Activated T-cell treated with anti-CD3 and anti-CD28 coated beads, Interleukin-2, amount 50 U/mL, for 72 hours (primary cell): ENCODE measurements around the gene NHEJ1. TPM values are rescaled to one million over a fixed set of nuclear protein-coding genes. Genes with fewer than 3 reads are reported as not detected.

Source experiments
- total RNA-seq, 2 donors: library from RNA; stranded (reverse); gene quantifications; one replicate each; pipeline ENCODE4 v1.2.3, GENCODE V29; 2022

NHEJ1 gene
- total RNA-seq, 2 donors from 2014 or later, result 19.8 to 21.1 TPM

Other genes starting within 250 kb of the NHEJ1 start
- not detected for gene CDK5R2, start 201.1 kb downstream of the NHEJ1 start, total RNA-seq
- gene FEV, start 175.6 kb downstream of the NHEJ1 start, total RNA-seq, result not detected
- not detected for gene CRYBA2, start 167.4 kb downstream of the NHEJ1 start, total RNA-seq
- not detected for gene CFAP65, start 119.3 kb downstream of the NHEJ1 start, total RNA-seq
- gene IHH, start 99.9 kb downstream of the NHEJ1 start, total RNA-seq, result under 1 TPM; 0.12 to 0.14 TPM
- 1 to 10 TPM; 3.1 to 4.0 TPM for gene SLC23A3, start 9.2 kb upstream of the NHEJ1 start, total RNA-seq
- 10 to 100 TPM; 53.5 to 54.5 TPM for gene CNPPD1, start 16.1 kb upstream of the NHEJ1 start, total RNA-seq
- 10 to 100 TPM; 53.7 to 66.8 TPM for gene RETREG2, start 17.5 kb upstream of the NHEJ1 start, total RNA-seq
- 10 to 100 TPM; 45.5 to 47.7 TPM for gene ZFAND2B, start 46.0 kb upstream of the NHEJ1 start, total RNA-seq
- gene ABCB6, start 58.1 kb upstream of the NHEJ1 start, total RNA-seq, result 1 to 10 TPM; 8.5 to 8.8 TPM
- gene ATG9A, start 68.8 kb upstream of the NHEJ1 start, total RNA-seq, result 10 to 100 TPM; 48.5 to 51.4 TPM
- gene ANKZF1, start 69.0 kb upstream of the NHEJ1 start, total RNA-seq, result 100 to 1,000 TPM; 101 to 117 TPM
- gene GLB1L, start 84.6 kb upstream of the NHEJ1 start, total RNA-seq, result 1 to 10 TPM; 2.3 to 3.4 TPM
- 10 to 100 TPM; 36.8 to 46.0 TPM for gene STK16, start 84.7 kb upstream of the NHEJ1 start, total RNA-seq
- not detected for gene TUBA4B, start 92.4 kb upstream of the NHEJ1 start, total RNA-seq
- 10 to 100 TPM; 82.0 to 99.8 TPM for gene TUBA4A, start 93.1 kb upstream of the NHEJ1 start, total RNA-seq
- 10 to 100 TPM; 71.1 to 88.1 TPM for gene DNAJB2, start 118.6 kb upstream of the NHEJ1 start, total RNA-seq
- gene PTPRN, start 148.6 kb upstream of the NHEJ1 start, total RNA-seq, result 1 to 10 TPM; 1.7 to 2.5 TPM
- not detected for gene RESP18, start 171.9 kb upstream of the NHEJ1 start, total RNA-seq
- gene DNPEP, start 227.1 kb upstream of the NHEJ1 start, total RNA-seq, result 10 to 100 TPM; 61.5 to 71.0 TPM